Kidney (tissue), 14 donors: ENCODE measurements around the gene SP140. TPM values are rescaled to one million over a fixed set of nuclear protein-coding genes. Genes with fewer than 3 reads are reported as not detected.
A peak's percentile ranks its signal among the peaks of the same experiment; 100 is the strongest.
"Not testable (repeated sequence)": the region's sequence is repeated elsewhere in the genome, so short reads cannot be mapped to it uniquely, and the experiment has no call there.

Experiments
- DNase-seq, 5 donors: peaks; one replicate each; pipeline ENCODE4 v3.0.0-alpha.2; 2013 to 2020
- FAIRE-seq: peaks from 2 replicates; lab custom pipeline; 2012; peaks lifted over from hg19 to GRCh38; lab: Jason Lieb, UNC
- H3K27ac ChIP-seq, 2 donors: one replicate each; pipeline ENCODE4 v1.7.0; 2013; ENCODE audit warnings: low read depth in 2 of 2, low read length in 2 of 2, inconsistent platforms in 1 of 2
- H3K27me3 ChIP-seq: one replicate; pipeline ENCODE4 v1.7.1; 2013; ENCODE audit warnings: low read length, inconsistent platforms; ENCODE audit not compliant: control insufficient read depth, insufficient read depth
- H3K36me3 ChIP-seq, 3 donors: one replicate each; pipeline versions ENCODE4 v1.7.0 to v1.7.1; 2013; ENCODE audit warnings: low read length in 3 of 3, control low read depth in 1 of 3, inconsistent platforms in 1 of 3; ENCODE audit not compliant: insufficient read depth in 3 of 3, control insufficient read depth in 2 of 3
- H3K4me1 ChIP-seq, 3 donors: one replicate each; pipeline versions ENCODE4 v1.7.0 to v1.7.1; 2013; ENCODE audit warnings: low read length in 3 of 3, inconsistent platforms in 1 of 3, low read depth in 1 of 3; ENCODE audit not compliant: control insufficient read depth in 2 of 3, insufficient read depth in 2 of 3
- H3K4me3 ChIP-seq, 3 donors: one replicate each; pipeline versions ENCODE4 v1.7.0 to v1.8.1; 2013; ENCODE audit warnings: low read length in 3 of 3, control low read depth in 1 of 3, inconsistent platforms in 1 of 3
- H3K9ac ChIP-seq, 3 donors: one replicate each; pipeline versions ENCODE4 v1.7.0 to v1.7.1; 2013; ENCODE audit warnings: low read length in 3 of 3, control low read depth in 1 of 3, inconsistent platforms in 1 of 3
- H3K9me3 ChIP-seq, 3 donors: one replicate each; pipeline versions ENCODE4 v1.7.0 to v1.7.1; 2013; ENCODE audit warnings: low read length in 3 of 3, control low read depth in 1 of 3, inconsistent platforms in 1 of 3; ENCODE audit not compliant: control insufficient read depth in 2 of 3, insufficient read depth in 1 of 3
- CTCF ChIP-seq: IDR thresholded peaks from 3 replicates; pipeline ENCODE4 v1.5.1; 2012; ENCODE audit warnings: mild to moderate bottlenecking, moderate library complexity, borderline replicate concordance; ENCODE audit not compliant: insufficient read depth; ENCODE audit errors: extremely low read depth
- intact Hi-C: fragments of 100-400 bp; cut with DNase I; formaldehyde crosslinking; loops from one replicate; pipeline ENCODE4 v1.11.1; 2022
- polyA plus RNA-seq: library from polyadenylated mRNA; stranded (reverse); fragments of 350-450 nt; fragmentation: Illumina TruSeq; extraction: RNeasy Lipid Tissue Mini Kit (QIAGEN cat#74804); gene quantifications from one replicate; pipeline ENCODE4 v1.2.3, GENCODE V29; 2014; ENCODE audit warnings: low read depth, low replicate concordance; ENCODE audit not compliant: insufficient read depth
- total RNA-seq: library from RNA; stranded (reverse); fragmentation: NEBNext Ultra II Directional; extraction: Animal tissue kit (Norgen Biotek cat#: 25700); gene quantifications from one replicate; pipeline ENCODE4 v1.2.1, GENCODE V29; 2021
- donor health status: control.
- donor health status: control.
- donor health status: control.
- donor health status: control.
- donor health status: control.
- donor health status: DM: yes; HTN: yes; CAD: no.
- donor health status: Normal renal cell carcinoma (clear cell type).

Gene SP140
- total and polyA plus RNA-seq, 2 donors from 2014 or later: 0.52 to 7.3 TPM

- TF ChIP-seq CTCF: no peak
- Histone ChIP-seq H3K9ac (no peak overlapping the region), H3K9me3 (no peaks in the 10 kb centered on the region), H3K27ac (no peak overlapping the region), H3K4me1 (no peaks in the 10 kb centered on the region), H3K36me3 (no peaks in the 10 kb centered on the region), H3K27me3 (no peaks in the 10 kb centered on the region), H3K4me3 (no peak overlapping the region)
- DNase-seq (no peak), FAIRE-seq (no peak)
- intact Hi-C loops: no loop called here
Observed at GRCh38 chr2:230286048-230286447, 60.5 kb downstream of the SP140 start.

- H3K4me1 ChIP-seq, H3K36me3 ChIP-seq, H3K27ac ChIP-seq, H3K4me3 ChIP-seq, intact Hi-C loops, FAIRE-seq, H3K27me3 ChIP-seq, H3K9me3 ChIP-seq, H3K9ac ChIP-seq: not testable (repeated sequence)
- DNase-seq: peak in 2 of 5 donors; percentile 2 to 33
Observed at GRCh38 chr2:230289311-230289710, 63.8 kb downstream of the SP140 start.

GRCh38 chr2:230295192-230295591 is 69.7 kb downstream of the SP140 start:
- no peaks in the 10 kb centered on the region for H3K4me1 ChIP-seq
- FAIRE-seq (no peak), DNase-seq (no peak)
- intact Hi-C loops: no loop called here
- H3K9me3 ChIP-seq: peaks cover 0 to 6% (median 0%) of the 10 kb centered on the region in 3 donors
- H3K9ac ChIP-seq: no peak overlapping the region
- TF ChIP-seq CTCF: no peak
- no peak overlapping the region for H3K4me3 ChIP-seq
- H3K36me3 ChIP-seq: no peaks in the 10 kb centered on the region
- H3K27ac ChIP-seq: no peak overlapping the region
- H3K27me3 ChIP-seq: no peaks in the 10 kb centered on the region

- intact Hi-C loops: no loop called here
- TF ChIP-seq CTCF: no peak
- H3K9ac ChIP-seq: no peak overlapping the region
- peaks cover 0 to 8% (median 0%) of the 10 kb centered on the region in 3 donors for H3K9me3 ChIP-seq
- DNase-seq (no peak), FAIRE-seq (no peak)
- no peaks in the 10 kb centered on the region for H3K27me3 ChIP-seq
- no peaks in the 10 kb centered on the region for H3K4me1 ChIP-seq
- H3K36me3 ChIP-seq: no peaks in the 10 kb centered on the region
- H3K4me3 ChIP-seq: no peak overlapping the region
- no peak overlapping the region for H3K27ac ChIP-seq
Observed at GRCh38 chr2:230296917-230297316, 71.4 kb downstream of the SP140 start.
